Progenitor cell of endocrine pancreas (in vitro differentiated cells): ENCODE data around the gene CYP4F22. TPM values are rescaled to one million over a fixed set of nuclear protein-coding genes. Genes with fewer than 3 reads are reported as not detected.

Source experiments
- DNase-seq: peaks from one replicate; pipeline ENCODE4 v3.0.0; 2021; ENCODE audit warnings: low spot score; ENCODE audit not compliant: unreplicated experiment
- H3K27ac Mint-ChIP-seq: 2 replicates; pipeline ENCODE4 v1.8.0; 2021; ENCODE audit warnings: mild to moderate bottlenecking, moderate library complexity, mixed read lengths
- H3K27me3 Mint-ChIP-seq: 2 replicates; pipeline ENCODE4 v1.8.0; 2021; ENCODE audit warnings: mixed read lengths
- H3K36me3 Mint-ChIP-seq: 2 replicates; pipeline ENCODE4 v1.8.0; 2022; ENCODE audit warnings: mixed read lengths; ENCODE audit not compliant: insufficient read depth
- H3K4me1 Mint-ChIP-seq: 2 replicates; pipeline ENCODE4 v1.8.0; 2021; ENCODE audit warnings: low read depth, mixed read lengths
- H3K4me3 Mint-ChIP-seq: 2 replicates; pipeline ENCODE4 v1.8.0; 2021; ENCODE audit warnings: low read depth, mild to moderate bottlenecking, moderate library complexity, mixed read lengths
- H3K9me3 Mint-ChIP-seq: 2 replicates; pipeline ENCODE4 v1.8.0; 2021; ENCODE audit warnings: low read depth, mixed read lengths
- total RNA-seq: library from RNA; stranded (reverse); gene quantifications from 2 replicates; pipeline ENCODE4 v1.2.1, GENCODE V29; 2021
- TF ChIP-seq, protein P1 (sequence below): fragments of 200-600 bp; sonication (generic); IDR thresholded peaks from one replicate; pipeline ENCODE4 v1.5.0; 2021; ENCODE audit warnings: antibody characterized with exemption, mild to moderate bottlenecking; ENCODE audit not compliant: unreplicated experiment

The CYP4F22 gene
- total RNA-seq, 1 donor from 2014 or later, result not detected

DNA sequence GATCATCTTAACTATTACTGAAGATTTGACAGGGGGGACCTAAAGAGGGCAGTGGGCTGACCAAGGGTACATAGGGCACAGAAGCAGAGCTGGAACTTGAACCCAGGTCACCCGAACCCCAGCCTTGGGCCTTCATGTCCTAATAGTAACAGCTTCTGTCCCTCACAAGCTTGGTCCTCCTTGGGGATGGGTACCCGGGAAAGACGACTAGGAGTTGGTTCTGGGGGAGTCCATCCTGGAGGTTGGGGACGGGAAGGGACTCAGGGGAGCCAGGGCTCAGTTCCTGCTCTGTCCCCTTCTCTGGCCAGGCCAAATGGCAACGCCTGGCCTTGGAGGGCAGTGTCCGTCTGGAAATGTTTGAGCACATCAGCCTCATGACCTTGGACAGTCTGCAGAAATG is 67.1 kb downstream of the CYP4F22 start:
- Mint-ChIP-seq H3K36me3 (peaks cover 2% of the 10 kb centered on the region), H3K9me3 (peaks cover 55% of the 10 kb centered on the region), H3K27ac (no peak overlapping the region), H3K4me3 (no peak overlapping the region), H3K4me1 (no peaks in the 10 kb centered on the region), H3K27me3 (no peaks in the 10 kb centered on the region)
- TF ChIP-seq, protein P1, sequence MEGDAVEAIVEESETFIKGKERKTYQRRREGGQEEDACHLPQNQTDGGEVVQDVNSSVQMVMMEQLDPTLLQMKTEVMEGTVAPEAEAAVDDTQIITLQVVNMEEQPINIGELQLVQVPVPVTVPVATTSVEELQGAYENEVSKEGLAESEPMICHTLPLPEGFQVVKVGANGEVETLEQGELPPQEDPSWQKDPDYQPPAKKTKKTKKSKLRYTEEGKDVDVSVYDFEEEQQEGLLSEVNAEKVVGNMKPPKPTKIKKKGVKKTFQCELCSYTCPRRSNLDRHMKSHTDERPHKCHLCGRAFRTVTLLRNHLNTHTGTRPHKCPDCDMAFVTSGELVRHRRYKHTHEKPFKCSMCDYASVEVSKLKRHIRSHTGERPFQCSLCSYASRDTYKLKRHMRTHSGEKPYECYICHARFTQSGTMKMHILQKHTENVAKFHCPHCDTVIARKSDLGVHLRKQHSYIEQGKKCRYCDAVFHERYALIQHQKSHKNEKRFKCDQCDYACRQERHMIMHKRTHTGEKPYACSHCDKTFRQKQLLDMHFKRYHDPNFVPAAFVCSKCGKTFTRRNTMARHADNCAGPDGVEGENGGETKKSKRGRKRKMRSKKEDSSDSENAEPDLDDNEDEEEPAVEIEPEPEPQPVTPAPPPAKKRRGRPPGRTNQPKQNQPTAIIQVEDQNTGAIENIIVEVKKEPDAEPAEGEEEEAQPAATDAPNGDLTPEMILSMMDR, result no peak
- no peak for DNase-seq

GRCh38 chr19:15576526-15577156 is 68.3 kb downstream of the CYP4F22 start:
- no peak overlapping the region for H3K4me3 Mint-ChIP-seq
- H3K9me3 Mint-ChIP-seq, result peaks cover 49% of the 10 kb centered on the region
- H3K27ac Mint-ChIP-seq, result no peak overlapping the region
- H3K36me3 Mint-ChIP-seq, result peaks cover 2% of the 10 kb centered on the region
- TF ChIP-seq, protein P1, result no peak
- no peak for DNase-seq
- no peaks in the 10 kb centered on the region for H3K27me3 Mint-ChIP-seq
- no peaks in the 10 kb centered on the region for H3K4me1 Mint-ChIP-seq

DNA sequence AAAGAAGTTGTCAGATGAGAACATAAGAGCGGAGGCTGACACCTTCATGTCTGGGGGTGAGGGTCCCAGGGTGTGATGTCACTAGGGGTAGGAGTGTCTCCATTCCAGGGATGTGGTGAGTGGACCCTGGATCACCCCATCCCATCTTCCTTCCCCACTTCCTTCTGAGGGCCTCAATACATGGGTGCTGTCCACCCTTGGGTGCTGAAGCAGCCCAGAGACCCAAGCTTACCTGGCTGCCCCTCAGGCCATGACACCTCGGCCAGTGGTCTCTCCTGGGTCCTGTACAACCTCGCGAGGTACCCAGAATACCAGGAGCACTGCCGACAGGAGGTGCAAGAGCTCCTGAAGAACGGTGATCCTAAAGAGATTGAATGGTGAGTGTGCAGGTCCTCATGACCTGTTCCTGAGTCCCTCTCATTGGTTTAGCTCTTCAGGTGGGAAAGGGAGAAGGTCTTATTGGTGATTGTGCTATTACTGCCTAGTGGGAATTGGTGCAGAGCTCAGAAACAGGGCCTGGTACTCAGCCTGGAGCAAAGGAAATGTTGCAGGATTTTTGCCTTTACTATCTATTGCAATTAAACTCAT is 69.0 kb downstream of the CYP4F22 start:
- no peak for DNase-seq
- H3K36me3 Mint-ChIP-seq, result peaks cover 2% of the 10 kb centered on the region
- H3K9me3 Mint-ChIP-seq, result peaks cover 42% of the 10 kb centered on the region
- TF ChIP-seq, protein P1, result no peak
- H3K4me3 Mint-ChIP-seq, result no peak overlapping the region
- no peaks in the 10 kb centered on the region for H3K4me1 Mint-ChIP-seq
- H3K27ac Mint-ChIP-seq, result no peak overlapping the region
- H3K27me3 Mint-ChIP-seq, result no peaks in the 10 kb centered on the region

- Mint-ChIP-seq H3K4me3 (no peak overlapping the region), H3K9me3 (peaks cover 20% of the 10 kb centered on the region), H3K4me1 (no peaks in the 10 kb centered on the region), H3K27me3 (no peaks in the 10 kb centered on the region), H3K27ac (no peak overlapping the region), H3K36me3 (peaks cover 1% of the 10 kb centered on the region)
- TF ChIP-seq, protein P1, result no peak
- no peak for DNase-seq
These were observed 75.0 kb downstream of the CYP4F22 start for GRCh38 chr19:15583346-15583745.

- H3K9me3 Mint-ChIP-seq, result peaks cover 23% of the 10 kb centered on the region
- no peaks in the 10 kb centered on the region for H3K4me1 Mint-ChIP-seq
- no peak overlapping the region for H3K4me3 Mint-ChIP-seq
- TF ChIP-seq, protein P1, result no peak
- H3K27me3 Mint-ChIP-seq, result no peaks in the 10 kb centered on the region
- H3K36me3 Mint-ChIP-seq, result peaks cover 1% of the 10 kb centered on the region
- H3K27ac Mint-ChIP-seq, result no peak overlapping the region
- no peak for DNase-seq
These were observed 75.8 kb downstream of the CYP4F22 start for GRCh38 chr19:15584095-15584494.
